Measurements from ENCODE around the gene CREG1. TPM values are rescaled to one million over a fixed set of nuclear protein-coding genes. Genes with fewer than 3 reads are reported as not detected.
A peak's percentile ranks its signal among the peaks of the same experiment; 100 is the strongest.
"Not testable (repeated sequence)": the region's sequence is repeated elsewhere in the genome, so short reads cannot be mapped to it uniquely, and the experiment has no call there.

The CREG1 gene
- total RNA-seq (2014; rRNA removed; shearing (Covaris generic)), result 56.9 and 63.8 TPM in 2 replicates

- DNase-seq (ENCODE audit: low read depth), result peak; percentile 90
These were observed at the start of gene CREG1 for GRCh38 chr1:167553136-167554027. TSS of gene CREG1 (minus strand) at chr1:167553762.

GRCh38 chr1:167602840-167603239 lies 49.3 kb upstream of the CREG1 start:
- no peak for DNase-seq (ENCODE audit: low read depth)

- peak; percentile 68 for DNase-seq (ENCODE audit: low read depth)
These were observed 48.2 kb upstream of the CREG1 start for GRCh38 chr1:167601442-167602383.

GRCh38 chr1:167599957-167600581 lies 46.5 kb upstream of the CREG1 start:
- peak; percentile 50 for DNase-seq (ENCODE audit: low read depth)

- no peak for DNase-seq (ENCODE audit: low read depth)
These were observed 41.3 kb upstream of the CREG1 start for GRCh38 chr1:167594822-167595221.

- no peak for DNase-seq (ENCODE audit: low read depth)
These were observed 40.3 kb upstream of the CREG1 start for GRCh38 chr1:167593860-167594259.

- DNase-seq (ENCODE audit: low read depth), result no peak
These were observed 38.9 kb upstream of the CREG1 start for GRCh38 chr1:167592475-167592874.

- DNase-seq (ENCODE audit: low read depth), result no peak
These were observed 34.8 kb upstream of the CREG1 start for GRCh38 chr1:167588361-167588760.

- no peak for DNase-seq (ENCODE audit: low read depth)
These were observed 34.3 kb upstream of the CREG1 start for GRCh38 chr1:167587872-167588271.

- DNase-seq (ENCODE audit: low read depth), result no peak
These were observed 33.8 kb upstream of the CREG1 start for GRCh38 chr1:167587342-167587741.

- no peak for DNase-seq (ENCODE audit: low read depth)
These were observed 31.0 kb upstream of the CREG1 start for GRCh38 chr1:167584581-167584980.

- DNase-seq (ENCODE audit: low read depth), result no peak
These were observed 29.2 kb upstream of the CREG1 start for GRCh38 chr1:167582722-167583121.

GRCh38 chr1:167582064-167582463 lies 28.5 kb upstream of the CREG1 start:
- no peak for DNase-seq (ENCODE audit: low read depth)

GRCh38 chr1:167579986-167580385 lies 26.4 kb upstream of the CREG1 start:
- no peak for DNase-seq (ENCODE audit: low read depth)

GRCh38 chr1:167578939-167579521 lies 25.5 kb upstream of the CREG1 start:
- no peak for DNase-seq (ENCODE audit: low read depth)

GRCh38 chr1:167575649-167576048 lies 22.1 kb upstream of the CREG1 start:
- no peak for DNase-seq (ENCODE audit: low read depth)

GRCh38 chr1:167573035-167573434 lies 19.5 kb upstream of the CREG1 start:
- DNase-seq (ENCODE audit: low read depth), result no peak

GRCh38 chr1:167570712-167571111 lies 17.1 kb upstream of the CREG1 start:
- not testable (repeated sequence) for DNase-seq (ENCODE audit: low read depth)

GRCh38 chr1:167567663-167568062 lies 14.1 kb upstream of the CREG1 start:
- no peak for DNase-seq (ENCODE audit: low read depth)

- DNase-seq (ENCODE audit: low read depth), result no peak
These were observed 13.2 kb upstream of the CREG1 start for GRCh38 chr1:167566766-167567165.

GRCh38 chr1:167565922-167566321 lies 12.4 kb upstream of the CREG1 start:
- DNase-seq (ENCODE audit: low read depth), result no peak
